Endothelial cell of umbilical vein (primary cell): ENCODE results near the gene CROCC. TPM values are rescaled to one million over a fixed set of nuclear protein-coding genes. Genes with fewer than 3 reads are reported as not detected.

Experiments used
- BruUV-seq: library from RNA; stranded (reverse); fragments of 400-500 nt; replicated peaks from 2 replicates; lab custom pipeline; 2021; lab: Mats Ljungman, UMichigan
- CTCF ChIA-PET: fragments of 300-600, 350-600 bp; sonication (Branson Sonifier 250); formaldehyde crosslinking; loops from one replicate; lab custom pipeline; 2021; ENCODE audit warnings: antibody characterized with exemption, inconsistent platforms; lab: Charles Lee
- POLR2A ChIA-PET: fragments of 300-600, 350-600 bp; sonication (Branson Sonifier 250); formaldehyde crosslinking; loops from one replicate; lab custom pipeline; 2021; ENCODE audit warnings: antibody characterized with exemption, inconsistent platforms; lab: Charles Lee
- DNase-seq: peaks from one replicate; pipeline ENCODE4 v3.0.0-alpha.2; 2011; ENCODE audit warnings: low read depth, low spot score
- FAIRE-seq: peaks from 2 replicates; lab custom pipeline; 2011; peaks lifted over from hg19 to GRCh38; lab: Jason Lieb, UNC
- H2AFZ ChIP-seq: 2 replicates; pipeline ENCODE4 v1.6.0; 2012; ENCODE audit warnings: low read depth, low read length, control low read depth, inconsistent platforms
- H3K27ac ChIP-seq: 2 replicates; pipeline ENCODE4 v1.5.1; 2011; ENCODE audit warnings: low read depth, mild to moderate bottlenecking, control low read depth, low read length, moderate library complexity; ENCODE audit not compliant: insufficient read depth
- H3K27me3 ChIP-seq, 2 experiments: 2 replicates each; pipeline versions ENCODE4 v1.6.0 to v1.6.1; 2011; ENCODE audit warnings: low read length in 2 of 2, mixed read lengths in 1 of 2; ENCODE audit not compliant: control insufficient read depth in 2 of 2, insufficient read depth in 2 of 2
- H3K36me3 ChIP-seq, 2 experiments: 2 replicates in 1 of 2; 3 replicates in 1 of 2; pipeline ENCODE4 v1.5.1; 2011; ENCODE audit warnings: low read length in 2 of 2, mild to moderate bottlenecking in 1 of 2, moderate library complexity in 1 of 2; ENCODE audit not compliant: control insufficient read depth in 2 of 2, insufficient read depth in 2 of 2; ENCODE audit errors: extremely low read depth in 1 of 2
- H3K4me1 ChIP-seq: 3 replicates; pipeline ENCODE4 v1.5.1; 2011; ENCODE audit warnings: mild to moderate bottlenecking, low read length; ENCODE audit not compliant: control insufficient read depth, insufficient read depth; ENCODE audit errors: extremely low read depth
- H3K4me2 ChIP-seq: 2 replicates; pipeline ENCODE4 v1.6.1; 2011; ENCODE audit warnings: low read length, control low read depth, mixed read lengths; ENCODE audit not compliant: insufficient read depth
- H3K4me3 ChIP-seq, 3 experiments: fragments of 200-600 bp in 1 of 3; sonication (generic), shearing (Covaris generic) in 1 of 3; replicated peaks in 1 of 3; 2 replicates each; pipeline ENCODE4 v1.5.1; 2011 to 2016; ENCODE audit warnings: control low read depth in 3 of 3, low read length in 3 of 3, mild to moderate bottlenecking in 2 of 3, inconsistent platforms in 1 of 3, low read depth in 1 of 3, moderate library complexity in 1 of 3; ENCODE audit not compliant: insufficient read depth in 1 of 3
- H3K79me2 ChIP-seq: 2 replicates; pipeline ENCODE4 v1.6.0; 2012; ENCODE audit warnings: low read length, inconsistent platforms; ENCODE audit not compliant: control insufficient read depth, insufficient read depth
- H3K9ac ChIP-seq: replicated peaks from 2 replicates; pipeline ENCODE3; 2011; ENCODE audit warnings: low read length, control low read depth; ENCODE audit not compliant: insufficient read depth; ENCODE audit errors: extremely low read depth
- H3K9me1 ChIP-seq: replicated peaks from 3 replicates; pipeline ENCODE4 v1.6.0; 2011; ENCODE audit warnings: mild to moderate bottlenecking, low read length; ENCODE audit not compliant: control insufficient read depth, insufficient read depth; ENCODE audit errors: extremely low read depth
- H3K9me3 ChIP-seq: replicated peaks from 2 replicates; pipeline ENCODE4 v1.5.1; 2012; ENCODE audit warnings: low read length, inconsistent platforms; ENCODE audit not compliant: control insufficient read depth, insufficient read depth
- H4K20me1 ChIP-seq: replicated peaks from 2 replicates; pipeline ENCODE3; 2011; ENCODE audit warnings: mild to moderate bottlenecking, low read length; ENCODE audit not compliant: control insufficient read depth, insufficient read depth; ENCODE audit errors: extremely low read depth
- EZH2 ChIP-seq: IDR thresholded peaks from 2 replicates; pipeline ENCODE4 v1.6.1; 2012; ENCODE audit warnings: borderline replicate concordance, low read depth, mild to moderate bottlenecking, moderate library complexity, low read length, inconsistent platforms; ENCODE audit not compliant: severe bottlenecking
- FOS ChIP-seq: IDR thresholded peaks from 2 replicates; pipeline ENCODE4 v1.6.1; 2011; ENCODE audit warnings: mild to moderate bottlenecking, low read length, moderate library complexity, borderline replicate concordance; ENCODE audit not compliant: insufficient read depth
- GATA2 ChIP-seq: IDR thresholded peaks from 2 replicates; pipeline ENCODE4 v1.7.0; 2011; ENCODE audit warnings: low read depth, mild to moderate bottlenecking, moderate library complexity, mixed read lengths, low read length; ENCODE audit not compliant: insufficient read length, insufficient read depth
- JUN ChIP-seq: IDR thresholded peaks from 2 replicates; pipeline ENCODE4 v1.6.1; 2011; ENCODE audit warnings: borderline replicate concordance, low read depth; ENCODE audit not compliant: insufficient read length, insufficient read depth
- MYC ChIP-seq: IDR thresholded peaks from one replicate; pipeline ENCODE4 v1.6.1; 2011; ENCODE audit warnings: mild to moderate bottlenecking, low read depth, low read length
- POLR2A ChIP-seq: IDR thresholded peaks from 2 replicates; pipeline ENCODE4 v1.6.1; 2012; ENCODE audit warnings: low read depth, mild to moderate bottlenecking, control low read depth, low read length
- POLR2AphosphoS5 ChIP-seq: IDR thresholded peaks from 2 replicates; pipeline ENCODE4 v1.6.1; 2012; ENCODE audit warnings: low read depth, mild to moderate bottlenecking, control low read depth, low read length, moderate library complexity; ENCODE audit not compliant: insufficient read depth
- dilution Hi-C: fragments of 300-500 bp; cut with MboI; formaldehyde crosslinking; loops from one replicate; pipeline ENCODE4 v1.15.0; 2019; ENCODE audit warnings: low sequenced_read_pairs; ENCODE audit not compliant: extremely low pct_ligation_motif_present
- intact Hi-C: fragments of 100-400 bp; cut with micrococcal nuclease; formaldehyde crosslinking; loops from one replicate; pipeline ENCODE4 v1.10.0; 2022
- polyA plus RNA-seq, 4 experiments: library from polyadenylated mRNA; depleted of rRNA in 3 of 4; stranded (reverse) in 3 of 4; unstranded in 1 of 4; fragments of >200 nt; gene quantifications; 2 replicates each; pipeline versions ENCODE4 v1.2.1 to v1.2.3, GENCODE V29; 2011 to 2012; ENCODE audit warnings: missing spikeins in 1 of 4
- total RNA-seq: library from RNA; stranded (reverse); gene quantifications from 2 replicates; pipeline ENCODE4 v1.2.3, GENCODE V29; 2021
- TF ChIP-seq, protein P1 (sequence below), 2 donors: IDR thresholded peaks; 1 replicate in 1 of 2; 2 replicates in 1 of 2; pipeline ENCODE4 v1.5.1; 2011; ENCODE audit warnings: low read length in 2 of 2, mild to moderate bottlenecking in 2 of 2, moderate library complexity in 2 of 2, control low read depth in 1 of 2, inconsistent platforms in 1 of 2, low read depth in 1 of 2; ENCODE audit not compliant: insufficient read depth in 1 of 2; ENCODE audit errors: extremely low read depth in 1 of 2
- TF ChIP-seq, protein P2 (sequence below): IDR thresholded peaks from 2 replicates; pipeline ENCODE4 v1.6.1; 2011; ENCODE audit not compliant: insufficient read depth, insufficient read length

CROCC gene
- total and polyA plus RNA-seq, 2 donors (not counting 3 experiments of a cell fraction or from before 2014, with no cell fraction given): 18.3 to 35.5 TPM

DNA sequence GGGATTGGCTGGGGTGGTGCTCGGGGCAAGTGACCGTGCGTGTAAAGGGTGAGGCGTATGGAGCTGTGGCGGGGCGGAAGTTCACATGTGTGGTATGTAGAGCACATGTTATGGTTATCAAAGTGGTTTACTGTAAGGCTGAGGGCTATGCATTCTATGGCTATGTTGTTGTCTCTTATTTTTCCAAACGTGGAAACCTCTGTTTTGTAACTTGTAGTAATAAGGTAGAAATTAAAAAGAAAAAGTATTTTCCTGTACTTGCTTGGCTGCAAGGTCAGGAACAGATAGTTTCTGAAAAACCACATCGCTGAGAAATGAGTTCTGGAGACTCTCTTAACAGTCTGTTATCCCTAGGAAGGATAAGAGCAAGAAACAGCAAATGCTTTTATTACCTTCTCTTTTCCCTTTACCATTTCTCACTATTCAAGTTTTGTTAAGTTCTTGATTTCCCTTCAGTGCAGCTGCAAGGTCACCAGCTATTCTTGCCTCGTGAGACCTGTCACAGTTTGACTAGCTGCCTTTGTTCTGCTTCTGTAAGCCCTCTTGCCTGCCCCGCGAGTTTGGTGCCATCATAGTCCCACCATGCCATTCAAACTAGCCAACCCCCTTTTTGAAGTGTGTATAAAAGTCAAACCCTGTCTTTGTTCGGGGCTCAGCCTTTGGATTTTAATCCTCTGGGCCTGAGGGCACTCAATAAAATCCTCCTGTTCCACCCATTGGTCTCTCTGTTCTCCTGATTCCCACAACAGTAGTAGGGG, 16.4 kb upstream of the CROCC start:
- Histone ChIP-seq H3K4me3 (peak overlapping the region in 1 of 3 experiments; percentile 34), H3K27me3 (no peaks in the 10 kb centered on the region), H3K9ac (peak overlapping the region; percentile 94), H3K4me2 (peak overlapping the region; percentile 91), H4K20me1 (no peaks in the 10 kb centered on the region), H3K79me2 (no peaks in the 10 kb centered on the region), H3K9me3 (no peaks in the 10 kb centered on the region), H3K27ac (peak overlapping the region; percentile 92), H2AFZ (peak overlapping the region; percentile 67), H3K36me3 (no peaks in the 10 kb centered on the region), H3K4me1 (peaks cover 19% of the 10 kb centered on the region), H3K9me1 (no peaks in the 10 kb centered on the region)
- CTCF ChIA-PET: interaction anchor here (1.2 to 2.0 kb wide), 2 partner anchors 13 to 284 kb away, joined by 4 to 5 read pairs; no protein-coding TSS in a partner anchor
- TF ChIP-seq MYC (peak; percentile 55), GATA2 (peak; percentile 21), FOS (no peak), JUN (no peak), POLR2A (peak; percentile 100), POLR2AphosphoS5 (peak; percentile 100), EZH2 (no peak)
- TF ChIP-seq, protein P1, sequence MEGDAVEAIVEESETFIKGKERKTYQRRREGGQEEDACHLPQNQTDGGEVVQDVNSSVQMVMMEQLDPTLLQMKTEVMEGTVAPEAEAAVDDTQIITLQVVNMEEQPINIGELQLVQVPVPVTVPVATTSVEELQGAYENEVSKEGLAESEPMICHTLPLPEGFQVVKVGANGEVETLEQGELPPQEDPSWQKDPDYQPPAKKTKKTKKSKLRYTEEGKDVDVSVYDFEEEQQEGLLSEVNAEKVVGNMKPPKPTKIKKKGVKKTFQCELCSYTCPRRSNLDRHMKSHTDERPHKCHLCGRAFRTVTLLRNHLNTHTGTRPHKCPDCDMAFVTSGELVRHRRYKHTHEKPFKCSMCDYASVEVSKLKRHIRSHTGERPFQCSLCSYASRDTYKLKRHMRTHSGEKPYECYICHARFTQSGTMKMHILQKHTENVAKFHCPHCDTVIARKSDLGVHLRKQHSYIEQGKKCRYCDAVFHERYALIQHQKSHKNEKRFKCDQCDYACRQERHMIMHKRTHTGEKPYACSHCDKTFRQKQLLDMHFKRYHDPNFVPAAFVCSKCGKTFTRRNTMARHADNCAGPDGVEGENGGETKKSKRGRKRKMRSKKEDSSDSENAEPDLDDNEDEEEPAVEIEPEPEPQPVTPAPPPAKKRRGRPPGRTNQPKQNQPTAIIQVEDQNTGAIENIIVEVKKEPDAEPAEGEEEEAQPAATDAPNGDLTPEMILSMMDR (IDR thresholded peaks at IDR 0.05; ENCODE audit: extremely low read depth in 1 of 2, insufficient read depth in 1 of 2, low read depth in 1 of 2, low read length in 2 of 2): no peak
- TF ChIP-seq, protein P2, sequence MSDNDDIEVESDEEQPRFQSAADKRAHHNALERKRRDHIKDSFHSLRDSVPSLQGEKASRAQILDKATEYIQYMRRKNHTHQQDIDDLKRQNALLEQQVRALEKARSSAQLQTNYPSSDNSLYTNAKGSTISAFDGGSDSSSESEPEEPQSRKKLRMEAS: peak; percentile 32
- TSS peak; percentile 92 for BruUV-seq
- DNase-seq (no peak), FAIRE-seq (no peak)
- dilution Hi-C loops (no loop called here), intact Hi-C loops (loop anchor here (2.0 kb wide), 2 partner anchors 390 to 534 kb away; partner anchors contain the start of genes RCC2 and RNU1-1)
- POLR2A ChIA-PET: interaction anchor here (0.6 to 1.3 kb wide), 8 partner anchors 9 to 1642 kb away, joined by 4 to 12 read pairs (median 5); partner anchors contain the start of gene CROCC
